Adipose tissue (tissue), 3 donors: Measurements from ENCODE around the gene RPL3. TPM values are rescaled to one million over a fixed set of nuclear protein-coding genes. Genes with fewer than 3 reads are reported as not detected.

ENCODE experiments used
- polyA plus RNA-seq, 3 donors: library from polyadenylated mRNA; stranded (reverse); fragments of 200-250 nt; gene quantifications; one replicate each; pipeline ENCODE4 v1.2.3, GENCODE V29; 2013
- donor health status: healthy with polysubstance abuse.
- donor health status: Bipolar disorder and iron deficiency.
- donor health status: healthy.

RPL3 gene
- polyA plus RNA-seq, 3 donors, result 3,176 to 4,324 (median 3,855) TPM

Other genes with a start within 250 kb of the RPL3 start
- gene APOBEC3G, start 242.3 kb downstream of the RPL3 start, polyA plus RNA-seq, result 1 to 10 TPM; 2.1 to 9.0 (median 2.9) TPM
- gene APOBEC3H, start 222.4 kb downstream of the RPL3 start, polyA plus RNA-seq, result under 1 TPM in 1 of 3 donors, not detected in 2; 0.46 TPM
- 10 to 100 TPM; 19.5 to 57.2 (median 29.9) TPM for gene CBX7, start 166.9 kb downstream of the RPL3 start, polyA plus RNA-seq
- 10 to 100 TPM in 2 of 3 donors, 1 to 10 TPM in 1; 5.4 to 23.5 (median 18.0) TPM for gene PDGFB, start 74.6 kb downstream of the RPL3 start, polyA plus RNA-seq
- 10 to 100 TPM in 2 of 3 donors, 1 to 10 TPM in 1; 7.9 to 13.0 (median 12.6) TPM for gene SYNGR1, start 30.4 kb upstream of the RPL3 start, polyA plus RNA-seq
- 10 to 100 TPM; 11.0 to 15.0 (median 14.2) TPM for gene TAB1, start 80.2 kb upstream of the RPL3 start, polyA plus RNA-seq
- gene MGAT3, start 137.4 kb upstream of the RPL3 start, polyA plus RNA-seq, result 10 to 100 TPM in 1 of 3 donors, 1 to 10 TPM in 2; 3.0 to 17.9 (median 3.5) TPM
- gene MIEF1, start 182.7 kb upstream of the RPL3 start, polyA plus RNA-seq, result 10 to 100 TPM in 1 of 3 donors, 1 to 10 TPM in 2; 7.8 to 25.7 (median 9.9) TPM
- gene ATF4, start 200.9 kb upstream of the RPL3 start, polyA plus RNA-seq, result 100 to 1,000 TPM; 454 to 688 (median 547) TPM
- gene RPS19BP1, start 213.1 kb upstream of the RPL3 start, polyA plus RNA-seq, result 100 to 1,000 TPM; 123 to 166 (median 153) TPM